Breast epithelium (tissue), 3 donors: ENCODE results near the gene DGUOK.

Experiments
- POLR2A ChIP-seq: fragments of 450-650 bp; IDR thresholded peaks from one replicate; pipeline ENCODE4 v1.6.1; 2016; ENCODE audit warnings: antibody characterized with exemption, mild to moderate bottlenecking, moderate library complexity
- POLR2AphosphoS5 ChIP-seq, 3 donors: sonication (generic); formaldehyde crosslinking; IDR thresholded peaks; one replicate each; pipeline ENCODE4 v1.6.1; 2017; ENCODE audit warnings: antibody characterized with exemption in 3 of 3
- TF ChIP-seq, protein P1 (sequence below), 3 donors: fragments of 450-650 bp; IDR thresholded peaks; one replicate each; pipeline ENCODE4 v1.5.1; 2016 to 2017; ENCODE audit warnings: antibody characterized with exemption in 3 of 3, mild to moderate bottlenecking in 3 of 3, moderate library complexity in 3 of 3

DNA sequence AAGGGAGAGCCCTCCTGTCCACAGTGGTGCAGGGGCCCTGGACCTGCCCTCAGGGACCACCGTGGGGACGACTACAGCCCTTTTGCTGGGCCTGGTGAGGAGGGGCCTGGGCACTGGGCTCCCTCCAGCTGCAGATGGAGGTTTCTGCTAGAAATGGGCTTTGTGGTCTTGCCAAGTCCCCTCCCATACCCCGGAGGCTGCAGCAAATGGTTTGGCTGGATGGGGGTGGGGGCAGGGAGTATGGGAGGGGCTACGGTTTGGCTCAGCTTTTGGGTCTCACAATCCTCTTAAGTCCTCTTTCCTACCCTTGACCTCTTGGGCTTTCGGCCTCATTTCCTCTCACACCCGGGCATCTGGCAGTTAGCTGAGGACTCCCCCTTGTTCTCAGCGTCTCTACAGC, 79.8 kb downstream of the DGUOK start:
- TF ChIP-seq, protein P1, sequence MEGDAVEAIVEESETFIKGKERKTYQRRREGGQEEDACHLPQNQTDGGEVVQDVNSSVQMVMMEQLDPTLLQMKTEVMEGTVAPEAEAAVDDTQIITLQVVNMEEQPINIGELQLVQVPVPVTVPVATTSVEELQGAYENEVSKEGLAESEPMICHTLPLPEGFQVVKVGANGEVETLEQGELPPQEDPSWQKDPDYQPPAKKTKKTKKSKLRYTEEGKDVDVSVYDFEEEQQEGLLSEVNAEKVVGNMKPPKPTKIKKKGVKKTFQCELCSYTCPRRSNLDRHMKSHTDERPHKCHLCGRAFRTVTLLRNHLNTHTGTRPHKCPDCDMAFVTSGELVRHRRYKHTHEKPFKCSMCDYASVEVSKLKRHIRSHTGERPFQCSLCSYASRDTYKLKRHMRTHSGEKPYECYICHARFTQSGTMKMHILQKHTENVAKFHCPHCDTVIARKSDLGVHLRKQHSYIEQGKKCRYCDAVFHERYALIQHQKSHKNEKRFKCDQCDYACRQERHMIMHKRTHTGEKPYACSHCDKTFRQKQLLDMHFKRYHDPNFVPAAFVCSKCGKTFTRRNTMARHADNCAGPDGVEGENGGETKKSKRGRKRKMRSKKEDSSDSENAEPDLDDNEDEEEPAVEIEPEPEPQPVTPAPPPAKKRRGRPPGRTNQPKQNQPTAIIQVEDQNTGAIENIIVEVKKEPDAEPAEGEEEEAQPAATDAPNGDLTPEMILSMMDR (IDR thresholded peaks at IDR 0.05) = no peak
- TF ChIP-seq POLR2AphosphoS5 (IDR thresholded peaks at IDR 0.05) = no peak
- no peak for TF ChIP-seq POLR2A
